ENCODE results near the gene SAMD13.

GRCh38 chr1:84347271-84347931 is 45.9 kb downstream of the SAMD13 start:
- no peak for TF ChIP-seq EZH2 (IDR thresholded peaks at IDR 0.05)
- no peak for TF ChIP-seq POLR2AphosphoS5 (IDR thresholded peaks at IDR 0.05; ENCODE audit: borderline replicate concordance, low read depth, low read length)

Data from SK-N-MC (cell line).